HEK293 (cell line): ENCODE data around the gene RMDN3.

ENCODE experiments used
- ATF2 ChIP-seq: fragments of 450-650 bp; formaldehyde crosslinking; IDR thresholded peaks from 2 replicates; pipeline ENCODE4 v1.5.1; 2016; ENCODE audit warnings: missing biosample characterization, missing genetic modification characterization, low read depth
- GLIS1 ChIP-seq: fragments of 450-650 bp; formaldehyde crosslinking; IDR thresholded peaks from 2 replicates; pipeline ENCODE4 v1.5.1; 2016; ENCODE audit warnings: missing biosample characterization, missing genetic modification characterization
- HOXC10 ChIP-seq: sonication (generic); formaldehyde crosslinking; IDR thresholded peaks from 2 replicates; pipeline ENCODE4 v1.8.1; 2023; ENCODE audit warnings: mild to moderate bottlenecking, missing genetic modification reagents
- KLF9 ChIP-seq: fragments of 450-650 bp; formaldehyde crosslinking; IDR thresholded peaks from 2 replicates; pipeline ENCODE4 v1.5.1; 2016; ENCODE audit warnings: missing biosample characterization, missing genetic modification characterization, low read depth
- PATZ1 ChIP-seq: fragments of 450-650 bp; formaldehyde crosslinking; IDR thresholded peaks from 2 replicates; pipeline ENCODE4 v1.5.1; 2016; ENCODE audit warnings: missing biosample characterization, missing genetic modification characterization
- TRIM28 ChIP-seq: IDR thresholded peaks from 2 replicates; pipeline ENCODE4 v1.6.1; 2011; ENCODE audit warnings: low read length, control low read depth, borderline replicate concordance
- YY2 ChIP-seq: fragments of 450-650 bp; formaldehyde crosslinking; IDR thresholded peaks from 2 replicates; pipeline ENCODE4 v1.5.1; 2016; ENCODE audit warnings: missing biosample characterization, missing genetic modification characterization
- ZBTB11 ChIP-seq: fragments of 450-650 bp; formaldehyde crosslinking; conservative IDR thresholded peaks from 2 replicates; pipeline ENCODE4 v1.5.1; 2016; ENCODE audit warnings: low read depth, missing biosample characterization, missing genetic modification characterization
- ZBTB20 ChIP-seq: fragments of 450-650 bp; formaldehyde crosslinking; IDR thresholded peaks from 2 replicates; pipeline ENCODE4 v1.5.1; 2016; ENCODE audit warnings: missing biosample characterization, missing genetic modification characterization
- ZBTB48 ChIP-seq: fragments of 450-650 bp; formaldehyde crosslinking; IDR thresholded peaks from 2 replicates; pipeline ENCODE4 v1.5.1; 2016; ENCODE audit warnings: missing biosample characterization, missing genetic modification characterization
- ZFP69B ChIP-seq: fragments of 450-650 bp; formaldehyde crosslinking; IDR thresholded peaks from 2 replicates; pipeline ENCODE4 v1.5.1; 2016; ENCODE audit warnings: missing biosample characterization, missing genetic modification characterization
- ZIC2 ChIP-seq: fragments of 450-650 bp; formaldehyde crosslinking; IDR thresholded peaks from 2 replicates; pipeline ENCODE4 v1.5.1; 2016; ENCODE audit warnings: missing biosample characterization, missing genetic modification characterization
- ZNF146 ChIP-seq: fragments of 450-650 bp; formaldehyde crosslinking; IDR thresholded peaks from 2 replicates; pipeline ENCODE4 v1.5.1; 2016; ENCODE audit warnings: missing biosample characterization, missing genetic modification characterization
- ZNF18 ChIP-seq: fragments of 450-650 bp; formaldehyde crosslinking; IDR thresholded peaks from 2 replicates; pipeline ENCODE4 v1.5.1; 2016; ENCODE audit warnings: missing biosample characterization, missing genetic modification characterization
- ZNF239 ChIP-seq: fragments of 450-650 bp; formaldehyde crosslinking; IDR thresholded peaks from 2 replicates; pipeline ENCODE4 v1.5.1; 2016; ENCODE audit warnings: missing biosample characterization, missing genetic modification characterization
- ZNF248 ChIP-seq: fragments of 450-650 bp; formaldehyde crosslinking; IDR thresholded peaks from 2 replicates; pipeline ENCODE4 v1.5.1; 2017; ENCODE audit warnings: missing biosample characterization, missing genetic modification characterization
- ZNF26 ChIP-seq: fragments of 450-650 bp; formaldehyde crosslinking; IDR thresholded peaks from 2 replicates; pipeline ENCODE4 v1.5.1; 2016; ENCODE audit warnings: missing biosample characterization, missing genetic modification characterization
- ZNF501 ChIP-seq: fragments of 450-650 bp; formaldehyde crosslinking; IDR thresholded peaks from 2 replicates; pipeline ENCODE4 v1.5.1; 2016; ENCODE audit warnings: missing biosample characterization, missing genetic modification characterization
- ZNF707 ChIP-seq: fragments of 450-650 bp; formaldehyde crosslinking; IDR thresholded peaks from 2 replicates; pipeline ENCODE4 v1.5.1; 2016; ENCODE audit warnings: missing biosample characterization, missing genetic modification characterization
- ZNF791 ChIP-seq: fragments of 450-650 bp; formaldehyde crosslinking; IDR thresholded peaks from 2 replicates; pipeline ENCODE4 v1.5.1; 2016; ENCODE audit warnings: missing biosample characterization, missing genetic modification characterization

RMDN3 gene

GRCh38 chr15:40746916-40747418 is 8.1 kb downstream of the RMDN3 start (continued):
- TF ChIP-seq ZBTB11, result no peak
- TF ChIP-seq ZNF146, result no peak
- TF ChIP-seq ZNF248 (tag by site-specific recombination), result no peak
- peak; percentile 59; the same call in 1 of the 2 replicates for TF ChIP-seq ZIC2
- no peak for TF ChIP-seq ZNF501 (tag by site-specific recombination)
- TF ChIP-seq ZBTB20, result peak; percentile 98
- TF ChIP-seq ZBTB48 (tag by site-specific recombination), result peak; percentile 61
- no peak for TF ChIP-seq TRIM28
- TF ChIP-seq ATF2 (tag by site-specific recombination), result no peak
- 0 out of 2 replicates have a peak, but pooled peaks have one; percentile 14 for TF ChIP-seq ZFP69B (tag by site-specific recombination)
- no peak for TF ChIP-seq ZNF26 (tag by site-specific recombination)
- no peak for TF ChIP-seq KLF9 (tag by site-specific recombination)
- no peak for TF ChIP-seq ZNF707 (tag by site-specific recombination)
- TF ChIP-seq ZNF239, result no peak
- TF ChIP-seq ZNF791, result no peak
- peak; percentile 46; the same call in 1 of the 2 replicates for TF ChIP-seq GLIS1 (tag by site-specific recombination)
- peak; percentile 53; the same call in 1 of the 2 replicates for TF ChIP-seq PATZ1
- TF ChIP-seq ZNF18, result no peak
- no peak for TF ChIP-seq HOXC10 (CRISPR knock-in tag)
- no peak for TF ChIP-seq YY2 (tag by site-specific recombination)
